Effector CD8-positive, alpha-beta T cell (primary cell): ENCODE data around the gene OR51G2.
"Not testable (repeated sequence)": the region's sequence is repeated elsewhere in the genome, so short reads cannot be mapped to it uniquely, and the experiment has no call there.

Source experiments
- DNase-seq: peaks from one replicate; lab custom pipeline; 2025; lab: John Stamatoyannopoulos, UW
- total RNA-seq, 4 experiments: gene quantifications; one replicate each; lab custom pipeline; 2026; lab: John Stamatoyannopoulos, UW

The OR51G2 gene
- 0 reads per million in 4 experiments for total RNA-seq

GRCh38 chr11:4919250-4919649 is at the start of gene OR51G2:
TSS of gene OR51G2 (minus strand) at chr11:4919350. CDS start at chr11:4915663, 3,687 bp downstream.
- DNase-seq = no peak

- no peak for DNase-seq
Observed at GRCh38 chr11:4962816-4963215, 43.7 kb upstream of the OR51G2 start.

- DNase-seq = no peak
Observed at GRCh38 chr11:4960877-4961276, 41.7 kb upstream of the OR51G2 start.

- DNase-seq = no peak
Observed at GRCh38 chr11:4957396-4957795, 38.2 kb upstream of the OR51G2 start.

- DNase-seq = not testable (repeated sequence)
Observed at GRCh38 chr11:4955613-4956012, 36.5 kb upstream of the OR51G2 start, which contains the start of gene OR51A2. TSS of gene OR51A2 (minus strand) at chr11:4955713. CDS start at chr11:4955713, 0 bp downstream.

- DNase-seq = no peak
Observed at GRCh38 chr11:4947505-4947904, 28.4 kb upstream of the OR51G2 start, which contains the start of gene OR51A4. TSS of gene OR51A4 (minus strand) at chr11:4947605. CDS start at chr11:4947100, 505 bp downstream.

- DNase-seq = no peak
Observed at GRCh38 chr11:4936745-4937144, 17.6 kb upstream of the OR51G2 start.

- DNase-seq = no peak
Observed at GRCh38 chr11:4932751-4933150, 13.6 kb upstream of the OR51G2 start.

GRCh38 chr11:4926608-4927007 is 7.5 kb upstream of the OR51G2 start:
- DNase-seq = no peak

- no peak for DNase-seq
Observed at GRCh38 chr11:4924239-4924638, 5.1 kb upstream of the OR51G2 start, which contains the start of gene OR51G1. TSS of gene OR51G1 (minus strand) at chr11:4924339. CDS start at chr11:4924339, 0 bp downstream.

GRCh38 chr11:4922304-4922703 is 3.2 kb upstream of the OR51G2 start:
- DNase-seq = no peak

- no peak for DNase-seq
Observed at GRCh38 chr11:4921796-4922195, 2.6 kb upstream of the OR51G2 start.

- no peak for DNase-seq
Observed at GRCh38 chr11:4916581-4916980, 2.6 kb downstream of the OR51G2 start.

- no peak for DNase-seq
Observed at GRCh38 chr11:4903484-4903883, 15.7 kb downstream of the OR51G2 start, which contains the start of gene OR51A7. TSS of gene OR51A7 (plus strand) at chr11:4903783. CDS start at chr11:4907370, 3,587 bp downstream.

- DNase-seq = no peak
Observed at GRCh38 chr11:4891996-4892640, 27.0 kb downstream of the OR51G2 start.

GRCh38 chr11:4890279-4890678 is 28.9 kb downstream of the OR51G2 start:
- no peak for DNase-seq

GRCh38 chr11:4887591-4887990 is 31.6 kb downstream of the OR51G2 start:
- DNase-seq = no peak

GRCh38 chr11:4886186-4886585 is 33.0 kb downstream of the OR51G2 start:
- no peak for DNase-seq

GRCh38 chr11:4884361-4884760 is 34.8 kb downstream of the OR51G2 start:
- DNase-seq = no peak

- no peak for DNase-seq
Observed at GRCh38 chr11:4882543-4882942, 36.6 kb downstream of the OR51G2 start.

- DNase-seq = no peak
Observed at GRCh38 chr11:4881860-4882500, 37.2 kb downstream of the OR51G2 start, which contains the start of gene OR51T1. TSS of gene OR51T1 (plus strand) at chr11:4881900. CDS start at chr11:4881900, 0 bp downstream.

GRCh38 chr11:4881188-4881587 is 38.0 kb downstream of the OR51G2 start:
- DNase-seq = no peak

- DNase-seq = no peak
Observed at GRCh38 chr11:4865855-4866254, 53.3 kb downstream of the OR51G2 start.
